GM21576 (cell line): ENCODE results near the gene IP6K2.
"Not testable (repeated sequence)": the region's sequence is repeated elsewhere in the genome, so short reads cannot be mapped to it uniquely, and the experiment has no call there.

Source experiments
- ATAC-seq: cut with Tn5 transposase; IDR thresholded peaks from one replicate; pipeline ENCODE4 v1.9.1; 2021; ENCODE audit warnings: mild to moderate bottlenecking, moderate library complexity; ENCODE audit not compliant: unreplicated experiment

IP6K2 gene, protein sequence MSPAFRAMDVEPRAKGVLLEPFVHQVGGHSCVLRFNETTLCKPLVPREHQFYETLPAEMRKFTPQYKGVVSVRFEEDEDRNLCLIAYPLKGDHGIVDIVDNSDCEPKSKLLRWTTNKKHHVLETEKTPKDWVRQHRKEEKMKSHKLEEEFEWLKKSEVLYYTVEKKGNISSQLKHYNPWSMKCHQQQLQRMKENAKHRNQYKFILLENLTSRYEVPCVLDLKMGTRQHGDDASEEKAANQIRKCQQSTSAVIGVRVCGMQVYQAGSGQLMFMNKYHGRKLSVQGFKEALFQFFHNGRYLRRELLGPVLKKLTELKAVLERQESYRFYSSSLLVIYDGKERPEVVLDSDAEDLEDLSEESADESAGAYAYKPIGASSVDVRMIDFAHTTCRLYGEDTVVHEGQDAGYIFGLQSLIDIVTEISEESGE

GRCh38 chr3:48716982-48717746 is at the start of gene IP6K2:
Gene IP6K2 (minus strand): TSS chr3:48717221. CDS start chr3:48695291, 21,930 bp downstream.
- peak; percentile 97 for ATAC-seq

DNA sequence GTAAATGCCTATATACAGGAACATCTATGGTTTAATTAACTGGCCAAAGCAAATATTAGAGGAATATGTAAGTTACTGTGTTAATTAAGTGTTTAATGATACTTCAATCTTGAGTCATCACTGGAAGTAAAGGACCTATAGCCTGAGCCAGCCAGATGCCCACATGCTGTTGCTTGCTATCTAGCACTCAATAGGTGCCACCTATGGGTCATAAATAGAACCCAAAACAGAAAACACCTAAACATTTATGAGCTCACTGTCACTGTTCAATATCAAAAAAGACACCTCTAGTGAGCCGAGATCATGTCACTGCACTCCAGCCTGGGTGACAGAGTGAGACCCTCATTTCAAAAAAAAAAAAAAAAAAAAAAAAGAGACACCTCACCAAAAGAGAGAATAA is 48.4 kb upstream of the IP6K2 start:
- ATAC-seq, result no peak

GRCh38 chr3:48762816-48763215 is 45.8 kb upstream of the IP6K2 start:
- ATAC-seq, result no peak

- ATAC-seq, result not testable (repeated sequence)
Measured at GRCh38 chr3:48759991-48760540, 43.0 kb upstream of the IP6K2 start.

DNA sequence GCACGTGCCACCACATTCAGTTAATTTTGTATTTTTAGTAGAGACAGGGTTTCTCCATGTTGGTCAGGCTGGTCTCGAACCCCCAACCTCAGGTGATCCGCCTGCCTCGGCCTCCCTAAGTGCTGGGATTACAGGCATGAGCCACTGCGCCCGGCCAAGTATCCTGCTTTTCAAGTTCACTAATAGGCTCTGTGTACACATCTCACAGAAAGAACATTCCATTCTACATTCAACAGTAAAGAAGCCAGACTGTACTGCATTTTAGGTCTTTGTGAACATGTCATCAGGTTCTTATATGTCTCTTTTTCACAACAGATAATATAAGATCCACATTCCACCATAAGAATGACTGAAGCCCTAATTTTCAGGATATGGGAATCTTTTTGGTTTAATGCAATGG is 42.5 kb upstream of the IP6K2 start:
- ATAC-seq, result not testable (repeated sequence)

GRCh38 chr3:48759071-48759470 is 42.0 kb upstream of the IP6K2 start:
- ATAC-seq, result no peak

DNA sequence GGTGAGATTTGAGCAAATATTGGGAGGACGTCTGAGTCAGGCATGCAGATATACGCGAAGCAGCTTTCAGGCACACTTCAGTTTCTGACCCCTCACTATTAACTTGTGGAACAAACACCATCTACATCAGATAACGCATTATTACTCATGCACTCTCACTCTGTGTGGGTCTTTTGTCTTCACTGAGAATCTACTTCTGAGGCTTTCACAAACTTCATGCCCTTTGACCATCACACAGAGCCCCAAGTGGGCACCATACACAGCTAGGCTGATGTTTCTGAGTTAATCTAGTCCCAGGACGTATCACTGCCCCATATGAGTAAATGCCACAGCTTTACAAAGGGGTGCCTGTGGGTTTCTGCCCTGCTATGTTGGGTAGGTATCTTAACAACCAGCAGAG is 39.6 kb upstream of the IP6K2 start:
- ATAC-seq, result no peak

GRCh38 chr3:48750856-48751255 is 33.8 kb upstream of the IP6K2 start:
- no peak for ATAC-seq

- ATAC-seq, result no peak
Measured at GRCh38 chr3:48748754-48749153, 31.7 kb upstream of the IP6K2 start.

- no peak for ATAC-seq
Measured at GRCh38 chr3:48747706-48748105, 30.7 kb upstream of the IP6K2 start.

GRCh38 chr3:48747015-48747615 is 30.1 kb upstream of the IP6K2 start:
- ATAC-seq, result no peak

- no peak for ATAC-seq
Measured at GRCh38 chr3:48743773-48744172, 26.8 kb upstream of the IP6K2 start.

DNA sequence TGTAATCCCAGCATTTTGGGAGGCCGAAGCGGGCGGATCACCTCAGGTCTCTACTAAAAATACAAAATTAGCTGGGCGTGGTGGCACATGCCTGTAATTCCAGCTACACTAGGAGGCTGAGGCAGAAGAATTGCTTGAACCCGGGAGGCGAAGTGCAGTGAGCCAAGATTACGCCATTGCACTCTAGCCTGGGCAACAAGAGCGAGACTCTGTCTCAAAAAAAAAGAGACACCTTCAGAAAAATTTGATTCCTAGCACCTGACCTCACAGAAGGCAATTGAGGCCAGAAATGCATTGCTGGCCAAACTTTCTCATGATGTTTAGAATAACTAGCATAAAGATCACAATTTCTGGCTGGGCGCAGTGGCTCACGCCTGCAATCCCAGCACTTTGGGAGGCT is 24.2 kb upstream of the IP6K2 start:
- ATAC-seq, result not testable (repeated sequence)

- peak; percentile 63 for ATAC-seq
Measured at GRCh38 chr3:48739955-48740823, 23.2 kb upstream of the IP6K2 start.

DNA sequence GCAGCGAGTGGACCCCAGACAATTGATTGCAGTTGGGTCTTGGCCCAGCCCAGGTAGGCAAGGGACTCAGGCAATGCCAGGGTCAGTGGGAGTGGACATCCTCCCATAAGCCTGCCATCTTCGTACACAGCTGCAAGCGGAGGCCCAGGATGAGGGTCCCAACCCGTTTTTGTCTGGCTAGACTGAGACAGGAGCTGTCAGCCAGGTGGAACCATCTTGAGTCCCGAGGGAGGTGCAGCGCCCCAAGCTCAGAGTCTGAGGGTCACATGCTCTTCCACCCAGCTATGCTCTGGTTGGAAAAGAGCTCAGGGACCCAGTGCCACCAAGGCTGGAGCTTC is 22.6 kb upstream of the IP6K2 start:
- ATAC-seq, result peak; percentile 22

DNA sequence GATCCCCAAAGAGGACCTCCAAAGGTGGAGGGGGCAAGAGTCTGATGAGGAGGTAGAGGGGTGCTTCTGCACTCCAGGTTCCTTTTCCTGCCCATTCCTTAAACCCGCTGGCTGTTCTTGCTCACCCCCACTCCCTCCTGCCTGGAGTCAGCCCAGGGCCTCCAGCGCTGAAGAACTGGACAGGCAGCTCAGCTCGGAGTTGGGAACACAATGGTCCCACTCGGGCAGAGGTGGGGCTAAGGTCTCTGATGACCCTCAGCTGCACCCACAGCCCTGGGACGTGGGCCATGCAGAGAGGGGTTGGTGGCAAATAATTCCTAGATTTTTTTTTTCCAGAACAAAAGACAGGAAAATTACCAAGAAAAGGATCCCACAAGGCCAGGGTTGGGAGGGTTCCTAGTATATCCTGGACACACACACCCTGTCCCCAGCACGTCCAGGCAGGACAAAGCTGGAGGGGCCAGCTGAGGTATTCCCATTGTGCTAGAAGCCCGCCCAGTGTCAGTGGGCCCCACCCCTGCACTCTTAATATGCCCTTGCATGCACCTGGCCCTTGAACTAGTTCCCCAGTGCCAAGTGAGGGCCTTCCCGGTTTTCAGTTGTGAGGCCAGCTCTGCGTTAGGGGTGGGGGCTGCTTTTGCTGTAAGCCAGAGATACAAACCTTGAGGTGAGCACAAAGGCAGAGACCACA is 22.1 kb upstream of the IP6K2 start:
- ATAC-seq, result no peak

DNA sequence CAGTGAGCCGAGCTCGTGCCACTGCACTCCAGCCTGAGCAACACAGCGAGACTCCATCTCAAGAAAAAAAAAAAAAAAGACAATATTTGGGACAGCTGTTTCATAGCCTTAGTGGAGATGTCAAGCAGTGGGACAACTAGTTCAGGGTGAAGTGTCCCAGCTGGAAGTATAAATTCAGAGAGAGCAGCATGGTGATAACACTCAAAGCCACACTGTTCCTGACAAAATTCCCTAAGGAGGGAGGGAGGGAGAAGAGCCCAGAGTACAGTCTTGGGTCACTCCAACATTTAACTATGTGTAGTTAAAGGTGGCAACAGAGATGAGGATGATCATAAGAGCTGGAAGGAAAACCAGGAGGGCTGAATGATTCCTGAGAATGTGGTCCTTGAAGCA is 21.1 kb upstream of the IP6K2 start:
- ATAC-seq, result no peak

- not testable (repeated sequence) for ATAC-seq
Measured at GRCh38 chr3:48735075-48735767, 18.2 kb upstream of the IP6K2 start.

- ATAC-seq, result not testable (repeated sequence)
Measured at GRCh38 chr3:48734541-48734940, 17.5 kb upstream of the IP6K2 start.
